ENCODE results near the gene SPDYE16.
"Not testable (repeated sequence)": the region's sequence is repeated elsewhere in the genome, so short reads cannot be mapped to it uniquely, and the experiment has no call there.

- not testable (repeated sequence) for TF ChIP-seq POLR2A (IDR thresholded peaks at IDR 0.05)
- TF ChIP-seq, protein P1, sequence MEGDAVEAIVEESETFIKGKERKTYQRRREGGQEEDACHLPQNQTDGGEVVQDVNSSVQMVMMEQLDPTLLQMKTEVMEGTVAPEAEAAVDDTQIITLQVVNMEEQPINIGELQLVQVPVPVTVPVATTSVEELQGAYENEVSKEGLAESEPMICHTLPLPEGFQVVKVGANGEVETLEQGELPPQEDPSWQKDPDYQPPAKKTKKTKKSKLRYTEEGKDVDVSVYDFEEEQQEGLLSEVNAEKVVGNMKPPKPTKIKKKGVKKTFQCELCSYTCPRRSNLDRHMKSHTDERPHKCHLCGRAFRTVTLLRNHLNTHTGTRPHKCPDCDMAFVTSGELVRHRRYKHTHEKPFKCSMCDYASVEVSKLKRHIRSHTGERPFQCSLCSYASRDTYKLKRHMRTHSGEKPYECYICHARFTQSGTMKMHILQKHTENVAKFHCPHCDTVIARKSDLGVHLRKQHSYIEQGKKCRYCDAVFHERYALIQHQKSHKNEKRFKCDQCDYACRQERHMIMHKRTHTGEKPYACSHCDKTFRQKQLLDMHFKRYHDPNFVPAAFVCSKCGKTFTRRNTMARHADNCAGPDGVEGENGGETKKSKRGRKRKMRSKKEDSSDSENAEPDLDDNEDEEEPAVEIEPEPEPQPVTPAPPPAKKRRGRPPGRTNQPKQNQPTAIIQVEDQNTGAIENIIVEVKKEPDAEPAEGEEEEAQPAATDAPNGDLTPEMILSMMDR (IDR thresholded peaks at IDR 0.05 in 4 of 5, conservative IDR thresholded peaks at IDR 0.05 in 1 of 5), result not testable (repeated sequence)
These were observed 25.6 kb upstream of the SPDYE16 start for GRCh38 chr7:76568742-76569141.

Measured in gastrocnemius medialis (tissue), 4 donors.